ENCODE data around the gene PROSER3. TPM values are rescaled to one million over a fixed set of nuclear protein-coding genes. Genes with fewer than 3 reads are reported as not detected.

Gene PROSER3
- polyA plus RNA-seq, 3 donors = 1.8 to 14.7 (median 2.9) TPM

DNA sequence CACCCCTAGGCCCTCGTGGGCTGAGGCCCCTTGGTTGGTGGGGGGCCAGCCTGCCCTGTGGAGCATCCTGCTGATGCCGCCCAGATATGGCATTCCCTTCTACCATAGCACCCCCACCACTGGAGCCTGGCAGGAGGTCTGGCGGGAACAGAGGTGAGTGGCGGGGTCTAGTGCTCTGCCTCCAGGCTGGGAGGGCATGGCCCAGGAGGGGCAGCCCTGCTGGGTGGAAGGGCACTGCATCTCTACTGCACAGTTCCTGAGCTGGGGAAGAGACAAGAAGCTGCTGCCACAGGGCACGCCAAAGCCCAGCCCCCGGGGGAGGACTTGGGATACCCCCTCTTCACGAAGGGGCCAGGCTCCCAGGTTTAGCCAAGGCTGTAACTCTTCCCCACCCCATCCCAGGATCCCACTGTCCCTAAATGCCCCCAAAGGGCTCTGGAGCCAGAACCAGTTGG, 42.6 kb upstream of the PROSER3 start:
- peak overlapping the region; percentile 72 for H3K9ac ChIP-seq (ENCODE audit: insufficient read depth, low read length, poor library complexity, severe bottlenecking)
- H3K4me3 ChIP-seq (replicated peaks in 1 of 3; ENCODE audit: low read depth in 2 of 3, low read length in 3 of 3) = peak overlapping the region in 1 of 3 experiments; percentile 91
- H3K36me3 ChIP-seq (replicated peaks in 1 of 2; ENCODE audit: control insufficient read depth in 1 of 2, insufficient read depth in 2 of 2, low read length in 2 of 2) = peaks cover 4 to 11% of the 10 kb centered on the region in 2 donors

GRCh38 chr19:35715981-35716800, 41.8 kb upstream of the PROSER3 start:
- H3K36me3 ChIP-seq (replicated peaks in 1 of 2; ENCODE audit: control insufficient read depth in 1 of 2, insufficient read depth in 2 of 2, low read length in 2 of 2) = peaks cover 10 to 18% of the 10 kb centered on the region in 2 donors
- no peak for DNase-seq
- peak overlapping the region; percentile 98 for H2AFZ ChIP-seq (ENCODE audit: insufficient read depth, low read depth, low read length, poor library complexity, severe bottlenecking)
- TF ChIP-seq, protein P1, sequence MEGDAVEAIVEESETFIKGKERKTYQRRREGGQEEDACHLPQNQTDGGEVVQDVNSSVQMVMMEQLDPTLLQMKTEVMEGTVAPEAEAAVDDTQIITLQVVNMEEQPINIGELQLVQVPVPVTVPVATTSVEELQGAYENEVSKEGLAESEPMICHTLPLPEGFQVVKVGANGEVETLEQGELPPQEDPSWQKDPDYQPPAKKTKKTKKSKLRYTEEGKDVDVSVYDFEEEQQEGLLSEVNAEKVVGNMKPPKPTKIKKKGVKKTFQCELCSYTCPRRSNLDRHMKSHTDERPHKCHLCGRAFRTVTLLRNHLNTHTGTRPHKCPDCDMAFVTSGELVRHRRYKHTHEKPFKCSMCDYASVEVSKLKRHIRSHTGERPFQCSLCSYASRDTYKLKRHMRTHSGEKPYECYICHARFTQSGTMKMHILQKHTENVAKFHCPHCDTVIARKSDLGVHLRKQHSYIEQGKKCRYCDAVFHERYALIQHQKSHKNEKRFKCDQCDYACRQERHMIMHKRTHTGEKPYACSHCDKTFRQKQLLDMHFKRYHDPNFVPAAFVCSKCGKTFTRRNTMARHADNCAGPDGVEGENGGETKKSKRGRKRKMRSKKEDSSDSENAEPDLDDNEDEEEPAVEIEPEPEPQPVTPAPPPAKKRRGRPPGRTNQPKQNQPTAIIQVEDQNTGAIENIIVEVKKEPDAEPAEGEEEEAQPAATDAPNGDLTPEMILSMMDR (IDR thresholded peaks at IDR 0.05) = no peak
- H3K4me1 ChIP-seq (ENCODE audit: control insufficient read depth in 1 of 2, insufficient read depth in 2 of 2, low read length in 2 of 2) = peaks cover 23 to 37% of the 10 kb centered on the region in 2 donors
- peak overlapping the region; percentile 71 to 91 (median 78) for H3K4me3 ChIP-seq (replicated peaks in 1 of 3; ENCODE audit: low read depth in 2 of 3, low read length in 3 of 3)
- Mint-ChIP-seq H3K27ac (peak overlapping the region; percentile 77 to 93 (median 85)), H3K4me1 (peaks cover 30% of the 10 kb centered on the region), H3K36me3 (peaks cover 8 to 11% of the 10 kb centered on the region in 2 donors), H3K9me3 (no peaks in the 10 kb centered on the region), H3K27me3 (ENCODE audit: low read depth in 3 of 3) (peaks cover 4 to 6% (median 6%) of the 10 kb centered on the region in 3 donors), H3K4me3 (peak overlapping the region; percentile 95 to 99)
- intact Hi-C loops (cut with micrococcal nuclease) = loop anchor here (1.0 to 5.0 kb wide), 5 partner anchors 22 to 205 kb away; partner anchors contain the start of genes RBM42 (in 1 of the 2) and TMEM147 (in 1 of the 2)
- H3K79me2 ChIP-seq (ENCODE audit: insufficient read depth, low read length) = peaks cover 29% of the 10 kb centered on the region
- peak overlapping the region; percentile 96 for H3K4me2 ChIP-seq (replicated peaks; ENCODE audit: extremely low read depth, low read length, poor library complexity, severe bottlenecking)
- H3K27ac ChIP-seq (ENCODE audit: low read depth in 1 of 2, low read length in 2 of 2) = peak overlapping the region; percentile 15 to 79
- H3K27me3 ChIP-seq (ENCODE audit: control insufficient read depth in 2 of 2, insufficient read depth in 2 of 2, low read length in 2 of 2) = no peaks in the 10 kb centered on the region
- peaks cover 20% of the 10 kb centered on the region for H4K20me1 ChIP-seq (ENCODE audit: insufficient read depth, low read length)
- peak overlapping the region; percentile 72 for H3K9ac ChIP-seq (ENCODE audit: insufficient read depth, low read length, poor library complexity, severe bottlenecking)
- no peaks in the 10 kb centered on the region for H3K9me3 ChIP-seq (replicated peaks in 1 of 2; ENCODE audit: control insufficient read depth in 1 of 2, insufficient read depth in 1 of 2, low read length in 2 of 2)
- under 1% methylated on average over 47 of the region's 52 CpGs for WGBS (ENCODE audit: insufficient coverage)

More for the DNA sequence above, 42.6 kb upstream of the PROSER3 start:
- intact Hi-C loops (cut with micrococcal nuclease) = loop anchor here in 1 of 2 donors (5.0 kb wide), 2 partner anchors 88 to 168 kb away; partner anchors contain the start of genes RBM42 and TMEM147
- no peak overlapping the region for H3K27ac Mint-ChIP-seq
- peaks cover 20% of the 10 kb centered on the region for H4K20me1 ChIP-seq (ENCODE audit: insufficient read depth, low read length)
- peak overlapping the region in 1 of 2 donors; percentile 99 for H3K4me3 Mint-ChIP-seq
- H3K27me3 Mint-ChIP-seq (ENCODE audit: low read depth in 3 of 3) = peaks cover 5 to 6% (median 6%) of the 10 kb centered on the region in 3 donors
- H3K27ac ChIP-seq (ENCODE audit: low read depth in 1 of 2, low read length in 2 of 2) = no peak overlapping the region
- H3K9me3 Mint-ChIP-seq = no peaks in the 10 kb centered on the region
- TF ChIP-seq, protein P1 (IDR thresholded peaks at IDR 0.05) = no peak
- peak in 1 of 3 donors; percentile 3 for DNase-seq
- no peaks in the 10 kb centered on the region for H3K27me3 ChIP-seq (ENCODE audit: control insufficient read depth in 2 of 2, insufficient read depth in 2 of 2, low read length in 2 of 2)
- peaks cover 24% of the 10 kb centered on the region for H3K79me2 ChIP-seq (ENCODE audit: insufficient read depth, low read length)
- WGBS (ENCODE audit: insufficient coverage) = 87% methylated on average over 4 of the region's 7 CpGs
- H3K4me2 ChIP-seq (replicated peaks; ENCODE audit: extremely low read depth, low read length, poor library complexity, severe bottlenecking) = peak overlapping the region; percentile 96
- H3K4me1 ChIP-seq (ENCODE audit: control insufficient read depth in 1 of 2, insufficient read depth in 2 of 2, low read length in 2 of 2) = peaks cover 23 to 37% of the 10 kb centered on the region in 2 donors
- no peaks in the 10 kb centered on the region for H3K9me3 ChIP-seq (replicated peaks in 1 of 2; ENCODE audit: control insufficient read depth in 1 of 2, insufficient read depth in 1 of 2, low read length in 2 of 2)
- peaks cover 4 to 5% of the 10 kb centered on the region in 2 donors for H3K36me3 Mint-ChIP-seq
- H2AFZ ChIP-seq (ENCODE audit: insufficient read depth, low read depth, low read length, poor library complexity, severe bottlenecking) = peak overlapping the region; percentile 98
- H3K4me1 Mint-ChIP-seq = peaks cover 30% of the 10 kb centered on the region

All from CD14-positive monocyte (primary cell).